GM06990 (cell line): ENCODE data around the gene GDF10.

ENCODE experiments used
- DNase-seq: peaks from one replicate; pipeline ENCODE4 v3.0.0-alpha.2; 2011; ENCODE audit not compliant: insufficient read length; ENCODE audit errors: extremely low read depth
- H3K27me3 ChIP-seq: replicated peaks from 2 replicates; pipeline ENCODE4 v1.6.0; 2011; ENCODE audit warnings: low read length; ENCODE audit not compliant: control insufficient read depth, insufficient read depth
- H3K36me3 ChIP-seq: 2 replicates; pipeline ENCODE4 v1.5.1; 2011; ENCODE audit warnings: low read length; ENCODE audit not compliant: control insufficient read depth, insufficient read depth
- H3K4me3 ChIP-seq: replicated peaks from 2 replicates; pipeline ENCODE4 v1.5.1; 2011; ENCODE audit warnings: low read depth, mild to moderate bottlenecking, control low read depth, low read length
- TF ChIP-seq, protein P1 (sequence below): IDR thresholded peaks from 2 replicates; pipeline ENCODE4 v1.5.1; 2011; ENCODE audit warnings: low read length, control low read depth, mild to moderate bottlenecking, inconsistent platforms; ENCODE audit not compliant: insufficient read depth, poor library complexity, severe bottlenecking

The GDF10 gene

DNA sequence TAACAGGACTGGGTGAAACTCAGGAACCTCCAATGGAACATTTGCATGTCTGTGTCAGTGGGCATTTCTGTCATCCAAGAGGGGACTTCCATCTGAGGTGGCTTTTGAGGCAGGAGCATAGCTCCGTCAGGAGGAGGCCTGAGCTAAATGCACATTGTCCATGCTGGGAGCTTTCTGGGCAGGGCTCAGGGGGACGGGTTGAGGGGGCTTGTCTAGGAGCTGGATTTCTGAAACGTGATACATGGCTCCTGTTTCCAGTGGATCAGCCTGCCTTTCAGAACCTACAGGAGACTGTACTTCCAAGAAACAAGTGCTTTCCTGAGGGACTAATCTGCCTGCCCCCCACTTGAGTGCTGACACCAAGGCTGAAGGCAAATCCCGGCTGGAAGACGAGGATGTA lies 40.5 kb upstream of the GDF10 start:
- no peaks in the 10 kb centered on the region for H3K36me3 ChIP-seq
- no peak overlapping the region for H3K4me3 ChIP-seq
- DNase-seq = no peak
- no peaks in the 10 kb centered on the region; the same call in 1 of the 2 replicates for H3K27me3 ChIP-seq
- TF ChIP-seq, protein P1, sequence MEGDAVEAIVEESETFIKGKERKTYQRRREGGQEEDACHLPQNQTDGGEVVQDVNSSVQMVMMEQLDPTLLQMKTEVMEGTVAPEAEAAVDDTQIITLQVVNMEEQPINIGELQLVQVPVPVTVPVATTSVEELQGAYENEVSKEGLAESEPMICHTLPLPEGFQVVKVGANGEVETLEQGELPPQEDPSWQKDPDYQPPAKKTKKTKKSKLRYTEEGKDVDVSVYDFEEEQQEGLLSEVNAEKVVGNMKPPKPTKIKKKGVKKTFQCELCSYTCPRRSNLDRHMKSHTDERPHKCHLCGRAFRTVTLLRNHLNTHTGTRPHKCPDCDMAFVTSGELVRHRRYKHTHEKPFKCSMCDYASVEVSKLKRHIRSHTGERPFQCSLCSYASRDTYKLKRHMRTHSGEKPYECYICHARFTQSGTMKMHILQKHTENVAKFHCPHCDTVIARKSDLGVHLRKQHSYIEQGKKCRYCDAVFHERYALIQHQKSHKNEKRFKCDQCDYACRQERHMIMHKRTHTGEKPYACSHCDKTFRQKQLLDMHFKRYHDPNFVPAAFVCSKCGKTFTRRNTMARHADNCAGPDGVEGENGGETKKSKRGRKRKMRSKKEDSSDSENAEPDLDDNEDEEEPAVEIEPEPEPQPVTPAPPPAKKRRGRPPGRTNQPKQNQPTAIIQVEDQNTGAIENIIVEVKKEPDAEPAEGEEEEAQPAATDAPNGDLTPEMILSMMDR = no peak

DNA sequence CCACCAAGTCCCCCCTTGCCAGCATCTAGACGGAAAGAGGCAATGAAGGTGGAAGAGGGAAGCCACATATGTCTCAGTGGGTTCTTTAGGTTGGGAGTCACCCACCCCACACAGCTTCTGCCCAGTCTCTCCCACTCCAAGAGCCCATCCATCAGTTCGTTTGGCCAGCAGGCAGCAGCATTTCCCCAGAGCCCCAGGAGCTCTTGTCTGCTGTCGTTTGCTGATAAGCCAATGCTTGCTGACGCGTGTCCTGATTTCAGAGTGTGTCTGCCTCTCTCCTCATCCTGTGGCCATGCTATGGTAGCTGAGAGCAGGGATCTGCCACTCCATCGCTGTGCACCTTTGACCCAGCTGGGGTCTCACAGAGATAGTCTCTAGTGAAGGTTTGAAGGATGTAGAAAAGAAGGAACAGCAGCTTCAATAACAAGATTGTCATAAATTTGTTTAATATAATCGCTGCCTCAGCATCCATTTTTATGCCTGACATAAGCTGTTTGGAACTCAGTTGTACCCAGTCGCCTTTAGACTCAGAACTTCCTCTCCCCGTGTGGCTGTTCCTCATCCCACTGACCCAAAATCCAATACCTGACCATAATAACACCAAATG lies 39.4 kb upstream of the GDF10 start:
- H3K4me3 ChIP-seq = no peak overlapping the region
- DNase-seq = no peak

DNA sequence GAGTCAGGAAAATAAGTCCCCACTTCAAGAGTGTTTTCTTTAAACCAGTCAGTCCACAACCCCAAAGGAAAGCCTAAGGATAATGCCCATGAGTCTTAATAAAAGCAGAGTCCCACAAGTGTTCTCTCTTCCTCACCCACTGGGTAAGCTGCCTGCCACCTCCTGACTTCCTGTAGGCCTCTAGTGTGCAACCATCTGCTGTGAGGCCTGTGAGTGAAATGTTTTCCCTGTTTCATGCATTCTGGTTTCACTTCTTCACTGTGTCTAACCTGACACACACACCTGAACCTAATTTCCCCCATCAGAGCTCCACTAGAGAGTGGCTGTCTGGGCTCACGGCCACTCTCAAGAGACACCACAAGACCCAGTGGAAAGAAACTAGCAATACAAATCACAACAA lies 38.9 kb upstream of the GDF10 start:
- Histone ChIP-seq H3K4me3 (no peak overlapping the region), H3K36me3 (no peaks in the 10 kb centered on the region), H3K27me3 (no peaks in the 10 kb centered on the region; the same call in 1 of the 2 replicates)
- DNase-seq = peak; percentile 52
- TF ChIP-seq, protein P1 = no peak

More for the DNA sequence above, 39.4 kb upstream of the GDF10 start:
- no peaks in the 10 kb centered on the region; the same call in 1 of the 2 replicates for H3K27me3 ChIP-seq
- TF ChIP-seq, protein P1 = no peak
- no peaks in the 10 kb centered on the region for H3K36me3 ChIP-seq

DNA sequence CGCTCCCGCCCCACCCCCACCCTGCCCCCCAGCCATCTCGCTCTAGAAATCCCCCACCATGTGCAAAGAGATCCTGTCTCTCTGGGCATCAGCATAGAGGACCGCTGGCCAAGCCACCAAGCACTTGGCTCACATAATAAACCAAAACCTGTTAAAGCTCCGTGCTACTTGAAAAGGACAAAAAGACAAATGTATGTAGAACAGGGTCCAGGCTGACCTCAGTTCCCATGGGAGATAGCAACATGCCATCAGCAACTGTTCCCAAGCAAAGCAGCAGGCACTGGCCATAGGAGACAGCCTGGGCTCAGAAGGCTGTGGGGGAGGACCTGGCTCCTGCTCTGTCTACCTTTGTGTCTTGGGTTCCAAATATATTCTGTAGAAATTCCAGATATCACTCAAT lies 38.4 kb upstream of the GDF10 start:
- no peak for DNase-seq
- Histone ChIP-seq H3K36me3 (no peaks in the 10 kb centered on the region), H3K4me3 (no peak overlapping the region), H3K27me3 (no peaks in the 10 kb centered on the region; the same call in 1 of the 2 replicates)
- TF ChIP-seq, protein P1 = no peak

DNA sequence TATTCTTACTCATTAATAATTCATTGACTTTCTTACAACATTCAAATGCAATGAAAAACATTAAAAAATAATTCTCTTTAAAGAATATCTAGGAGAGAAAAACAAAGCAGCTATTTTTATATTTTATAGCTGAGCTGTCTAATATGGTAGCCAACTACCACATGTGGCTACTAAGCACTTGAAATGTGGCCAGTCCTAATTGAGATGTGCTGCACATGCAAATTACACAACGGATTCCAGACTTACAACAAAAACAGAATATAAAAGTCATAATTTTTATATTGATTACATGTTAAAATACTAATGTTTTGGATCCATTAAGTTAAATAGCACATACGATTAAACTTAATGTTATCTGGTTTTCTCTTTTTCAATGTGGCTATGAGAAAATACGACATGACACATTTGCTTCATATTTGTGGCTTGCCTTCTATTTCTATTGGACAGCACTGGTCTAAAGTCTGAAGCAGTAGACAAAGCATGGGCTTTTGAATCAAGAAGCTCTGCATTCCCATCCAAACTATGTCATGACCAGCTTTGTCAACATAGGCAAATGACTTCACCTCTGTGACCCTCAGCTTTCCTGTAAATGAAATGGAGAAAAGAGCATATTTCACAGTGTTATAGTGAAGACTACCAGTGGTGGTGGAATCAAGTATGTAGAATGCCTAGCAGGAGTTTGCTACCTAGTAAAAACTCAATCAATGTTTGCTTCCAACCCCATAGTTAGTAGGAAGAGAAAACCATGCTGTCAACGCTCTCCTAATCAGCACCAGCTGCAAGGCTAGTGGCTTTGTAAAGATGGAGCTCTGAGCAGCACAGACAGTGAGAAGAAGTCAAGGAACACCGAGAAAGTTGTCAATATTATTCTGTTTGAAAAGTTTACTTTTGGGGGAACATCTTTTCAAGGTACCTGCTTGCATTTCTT lies 37.1 kb upstream of the GDF10 start:
- no peaks in the 10 kb centered on the region; the same call in 1 of the 2 replicates for H3K27me3 ChIP-seq
- no peak for DNase-seq
- TF ChIP-seq, protein P1 = no peak
- H3K4me3 ChIP-seq = no peak overlapping the region
- H3K36me3 ChIP-seq = no peaks in the 10 kb centered on the region
